ENCODE results near the gene GPC2.

DNA sequence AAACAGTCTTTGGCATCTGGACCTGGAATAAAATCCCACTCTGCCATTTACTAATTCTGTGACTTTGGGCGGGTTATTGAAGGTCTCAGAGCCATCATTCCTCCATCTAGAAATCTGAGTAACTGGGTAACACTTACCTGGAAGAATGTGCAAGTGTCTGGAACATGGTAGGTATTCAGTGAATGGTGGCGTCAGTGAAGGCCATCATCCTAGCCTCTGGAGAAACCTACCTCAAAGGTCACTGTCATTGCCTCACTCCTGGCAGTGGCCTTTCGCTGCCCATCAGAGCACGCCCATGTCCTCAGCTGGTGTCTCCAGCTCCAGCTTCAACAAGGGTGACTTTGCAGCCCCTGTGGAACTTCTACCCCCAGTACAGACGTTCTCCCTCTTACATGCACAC is 13.3 kb downstream of the GPC2 start:
- TF ChIP-seq, protein P1, sequence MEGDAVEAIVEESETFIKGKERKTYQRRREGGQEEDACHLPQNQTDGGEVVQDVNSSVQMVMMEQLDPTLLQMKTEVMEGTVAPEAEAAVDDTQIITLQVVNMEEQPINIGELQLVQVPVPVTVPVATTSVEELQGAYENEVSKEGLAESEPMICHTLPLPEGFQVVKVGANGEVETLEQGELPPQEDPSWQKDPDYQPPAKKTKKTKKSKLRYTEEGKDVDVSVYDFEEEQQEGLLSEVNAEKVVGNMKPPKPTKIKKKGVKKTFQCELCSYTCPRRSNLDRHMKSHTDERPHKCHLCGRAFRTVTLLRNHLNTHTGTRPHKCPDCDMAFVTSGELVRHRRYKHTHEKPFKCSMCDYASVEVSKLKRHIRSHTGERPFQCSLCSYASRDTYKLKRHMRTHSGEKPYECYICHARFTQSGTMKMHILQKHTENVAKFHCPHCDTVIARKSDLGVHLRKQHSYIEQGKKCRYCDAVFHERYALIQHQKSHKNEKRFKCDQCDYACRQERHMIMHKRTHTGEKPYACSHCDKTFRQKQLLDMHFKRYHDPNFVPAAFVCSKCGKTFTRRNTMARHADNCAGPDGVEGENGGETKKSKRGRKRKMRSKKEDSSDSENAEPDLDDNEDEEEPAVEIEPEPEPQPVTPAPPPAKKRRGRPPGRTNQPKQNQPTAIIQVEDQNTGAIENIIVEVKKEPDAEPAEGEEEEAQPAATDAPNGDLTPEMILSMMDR (conservative IDR thresholded peaks at IDR 0.05; ENCODE audit: low read depth, low read length) = no peak
- no peak for TF ChIP-seq EZH2 (IDR thresholded peaks at IDR 0.05; ENCODE audit: borderline replicate concordance, low read depth, low read length, poor library complexity, severe bottlenecking)

Measured in A673 (cell line).